Measurements from ENCODE around the gene SYNJ2.

- TF ChIP-seq, protein P1, sequence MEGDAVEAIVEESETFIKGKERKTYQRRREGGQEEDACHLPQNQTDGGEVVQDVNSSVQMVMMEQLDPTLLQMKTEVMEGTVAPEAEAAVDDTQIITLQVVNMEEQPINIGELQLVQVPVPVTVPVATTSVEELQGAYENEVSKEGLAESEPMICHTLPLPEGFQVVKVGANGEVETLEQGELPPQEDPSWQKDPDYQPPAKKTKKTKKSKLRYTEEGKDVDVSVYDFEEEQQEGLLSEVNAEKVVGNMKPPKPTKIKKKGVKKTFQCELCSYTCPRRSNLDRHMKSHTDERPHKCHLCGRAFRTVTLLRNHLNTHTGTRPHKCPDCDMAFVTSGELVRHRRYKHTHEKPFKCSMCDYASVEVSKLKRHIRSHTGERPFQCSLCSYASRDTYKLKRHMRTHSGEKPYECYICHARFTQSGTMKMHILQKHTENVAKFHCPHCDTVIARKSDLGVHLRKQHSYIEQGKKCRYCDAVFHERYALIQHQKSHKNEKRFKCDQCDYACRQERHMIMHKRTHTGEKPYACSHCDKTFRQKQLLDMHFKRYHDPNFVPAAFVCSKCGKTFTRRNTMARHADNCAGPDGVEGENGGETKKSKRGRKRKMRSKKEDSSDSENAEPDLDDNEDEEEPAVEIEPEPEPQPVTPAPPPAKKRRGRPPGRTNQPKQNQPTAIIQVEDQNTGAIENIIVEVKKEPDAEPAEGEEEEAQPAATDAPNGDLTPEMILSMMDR (IDR thresholded peaks at IDR 0.05) = peak in 9 of 12 donors; percentile 32 to 61 (median 44)
- no peak for TF ChIP-seq POLR2A (IDR thresholded peaks at IDR 0.05)
Measured at GRCh38 chr6:157946865-157947532, 34.7 kb upstream of the SYNJ2 start.

Measured in heart left ventricle (tissue), 13 donors.